SK-N-SH (cell line): ENCODE measurements around the gene ZNF532. TPM values are rescaled to one million over a fixed set of nuclear protein-coding genes. Genes with fewer than 3 reads are reported as not detected.
A peak's percentile ranks its signal among the peaks of the same experiment; 100 is the strongest.

Experiments
- CTCF ChIA-PET: fragments of 300-600, 350-600 bp; formaldehyde crosslinking; extraction: SDS; loops from one replicate; lab custom pipeline; 2021; lab: Yijun Ruan, JAX
- POLR2A ChIA-PET: fragments of 350-600 bp; sonication (Branson Sonifier 250); formaldehyde crosslinking; extraction: SDS; loops from one replicate; lab custom pipeline; 2020; ENCODE audit warnings: antibody characterized with exemption, inconsistent platforms; lab: Yijun Ruan, JAX
- DNase-seq: peaks from one replicate; pipeline ENCODE4 v3.0.0; 2012
- H2AFZ ChIP-seq: fragments of 200-600 bp; sonication (generic); 2 replicates; pipeline ENCODE4 v1.8.1; 2016; ENCODE audit warnings: antibody characterized with exemption, mild to moderate bottlenecking, low read depth
- H3F3A ChIP-seq: fragments of 200-600 bp; sonication (generic); replicated peaks from 2 replicates; pipeline ENCODE3; 2016; ENCODE audit warnings: antibody characterized with exemption, mild to moderate bottlenecking; ENCODE audit not compliant: insufficient read depth
- H3K27ac ChIP-seq, 2 experiments: fragments of 200-500 bp in 1 of 2; fragments of 200-600 bp in 1 of 2; sonication (Bioruptor generic) in 1 of 2; sonication (generic), shearing (Covaris generic) in 1 of 2; 2 replicates each; pipeline versions ENCODE4 v1.5.1 to v1.6.1; 2014 to 2016; ENCODE audit warnings: low read depth in 2 of 2, inconsistent platforms in 1 of 2, low read length in 1 of 2, mild to moderate bottlenecking in 1 of 2, mixed read lengths in 1 of 2
- H3K27me3 ChIP-seq: fragments of 200-600 bp; sonication (generic), shearing (Covaris generic); 2 replicates; pipeline ENCODE4 v1.6.1; 2016; ENCODE audit warnings: mixed run types; ENCODE audit not compliant: insufficient read depth
- H3K36me3 ChIP-seq, 2 experiments: fragments of 200-500 bp in 1 of 2; fragments of 200-600 bp in 1 of 2; sonication (Bioruptor generic) in 1 of 2; sonication (generic) in 1 of 2; replicated peaks in 1 of 2; 2 replicates each; pipeline versions ENCODE3 to v1.5.1; 2014 to 2016; ENCODE audit warnings: low read length in 1 of 2, mild to moderate bottlenecking in 1 of 2; ENCODE audit not compliant: insufficient read depth in 2 of 2, control insufficient read depth in 1 of 2
- H3K4me1 ChIP-seq, 2 experiments: fragments of 200-500 bp in 1 of 2; fragments of 200-600 bp in 1 of 2; sonication (Bioruptor generic) in 1 of 2; sonication (generic), shearing (Covaris generic) in 1 of 2; 2 replicates each; pipeline versions ENCODE4 v1.5.1 to v1.6.1; 2014 to 2016; ENCODE audit warnings: low read depth in 1 of 2, low read length in 1 of 2, mixed run types in 1 of 2; ENCODE audit not compliant: insufficient read depth in 2 of 2, control insufficient read depth in 1 of 2
- H3K4me2 ChIP-seq: fragments of 200-600 bp; sonication (generic), shearing (Covaris generic); 2 replicates; pipeline ENCODE4 v1.6.1; 2017; ENCODE audit warnings: mixed run types
- H3K4me3 ChIP-seq, 2 experiments: fragments of 200-500 bp in 1 of 2; fragments of 200-600 bp in 1 of 2; sonication (Bioruptor generic) in 1 of 2; sonication (generic), shearing (Covaris generic) in 1 of 2; 2 replicates each; pipeline versions ENCODE4 v1.5.1 to v1.8.1; 2014 to 2016; ENCODE audit warnings: low read depth in 2 of 2, inconsistent platforms in 1 of 2, low read length in 1 of 2, mild to moderate bottlenecking in 1 of 2, mixed read lengths in 1 of 2, moderate library complexity in 1 of 2
- H3K79me2 ChIP-seq: fragments of 200-600 bp; sonication (generic); 2 replicates; pipeline ENCODE4 v1.8.1; 2017; ENCODE audit warnings: mild to moderate bottlenecking; ENCODE audit not compliant: insufficient read depth
- H3K9ac ChIP-seq: fragments of 200-600 bp; sonication (generic); 2 replicates; pipeline ENCODE4 v1.6.1; 2017; ENCODE audit warnings: mixed run types
- H3K9me2 ChIP-seq: fragments of 200-600 bp; sonication (generic); 2 replicates; pipeline ENCODE4 v1.6.1; 2017; ENCODE audit warnings: mixed run types
- H3K9me3 ChIP-seq: fragments of 200-600 bp; sonication (generic); 2 replicates; pipeline ENCODE4 v1.6.1; 2017; ENCODE audit warnings: mixed run types, mild to moderate bottlenecking, moderate library complexity
- H4K20me1 ChIP-seq: fragments of 200-600 bp; sonication (generic); 2 replicates; pipeline ENCODE4 v1.6.1; 2017; ENCODE audit warnings: mild to moderate bottlenecking, mixed run types; ENCODE audit not compliant: insufficient read depth
- CHD2 ChIP-seq: fragments of 150-350 bp; IDR thresholded peaks from 2 replicates; pipeline ENCODE4 v1.6.1; 2018; ENCODE audit warnings: low read length; ENCODE audit not compliant: partially characterized antibody
- CTCF ChIP-seq: fragments of 200-600 bp; sonication (generic); IDR thresholded peaks from 2 replicates; pipeline ENCODE4 v1.6.1; 2017; ENCODE audit warnings: antibody characterized with exemption, mild to moderate bottlenecking, moderate library complexity
- FOSL2 ChIP-seq: IDR thresholded peaks from 2 replicates; pipeline ENCODE4 v1.4.0; 2012; ENCODE audit warnings: low read depth, mild to moderate bottlenecking, moderate library complexity, borderline replicate concordance
- FOXJ3 ChIP-seq: sonication (generic); formaldehyde crosslinking; IDR thresholded peaks from 2 replicates; pipeline ENCODE4 v1.5.1; 2020; ENCODE audit warnings: mild to moderate bottlenecking, missing genetic modification reagents
- FOXM1 ChIP-seq: IDR thresholded peaks from 2 replicates; pipeline ENCODE4 v1.4.0; 2012; ENCODE audit warnings: low read depth, mild to moderate bottlenecking
- IRF3 ChIP-seq: fragments of 150-350 bp; IDR thresholded peaks from 2 replicates; pipeline ENCODE4 v1.6.1; 2016; ENCODE audit warnings: mild to moderate bottlenecking, low read depth, low read length
- MAX ChIP-seq: IDR thresholded peaks from 2 replicates; pipeline ENCODE4 v1.4.0; 2012; ENCODE audit warnings: low read depth
- NFIC ChIP-seq: IDR thresholded peaks from 2 replicates; pipeline ENCODE4 v1.4.0; 2012; ENCODE audit warnings: borderline replicate concordance
- NRF1 ChIP-seq: IDR thresholded peaks from 2 replicates; pipeline ENCODE4 v1.6.1; 2012; ENCODE audit warnings: low read depth, mild to moderate bottlenecking, low read length
- PBX3 ChIP-seq: IDR thresholded peaks from 2 replicates; pipeline ENCODE4; 2012
- POLR2AphosphoS5 ChIP-seq: IDR thresholded peaks from 2 replicates; pipeline ENCODE4 v1.6.1; 2012; ENCODE audit warnings: low read depth, low read length
- RFX5 ChIP-seq: IDR thresholded peaks from 2 replicates; pipeline ENCODE4 v1.6.1; 2012; ENCODE audit warnings: mild to moderate bottlenecking, improper control_type of control experiment, low read length
- RXRA ChIP-seq: IDR thresholded peaks from 2 replicates; pipeline ENCODE4 v1.4.0; 2012; ENCODE audit warnings: low read depth, mild to moderate bottlenecking, borderline replicate concordance
- SIN3A ChIP-seq: IDR thresholded peaks from 2 replicates; pipeline ENCODE4 v1.6.1; 2012; ENCODE audit warnings: low read depth, mild to moderate bottlenecking, low read length, moderate library complexity, borderline replicate concordance
- SMC3 ChIP-seq: IDR thresholded peaks from 2 replicates; pipeline ENCODE4 v1.6.1; 2012; ENCODE audit warnings: low read depth, low read length, improper control_type of control experiment
- TCF12 ChIP-seq: IDR thresholded peaks from 2 replicates; pipeline ENCODE4 v1.4.0; 2012
- TEAD4 ChIP-seq: IDR thresholded peaks from 2 replicates; pipeline ENCODE4 v1.4.0; 2012; ENCODE audit warnings: mild to moderate bottlenecking, borderline replicate concordance; ENCODE audit not compliant: insufficient read depth
- USF2 ChIP-seq: fragments of 150-350 bp; IDR thresholded peaks from 2 replicates; pipeline ENCODE4 v1.6.1; 2017; ENCODE audit warnings: antibody characterized with exemption, low read length, low read depth, borderline replicate concordance
- YY1 ChIP-seq: IDR thresholded peaks from 2 replicates; pipeline ENCODE4 v1.4.0; 2012; ENCODE audit warnings: low read depth, mild to moderate bottlenecking
- WGBS: methylation state at CpG from one replicate; pipeline ENCODE4 v1.1.6; 2017; ENCODE audit warnings: low lambda C conversion rate; 5-methylcytosine and 5-hydroxymethylcytosine counted together
- polyA plus RNA-seq, 3 experiments: library from polyadenylated mRNA; depleted of rRNA; stranded (reverse); fragments of >200 nt; gene quantifications; 2 replicates each; pipeline ENCODE4 v1.2.3, GENCODE V29; 2012

Gene ZNF532
- polyA plus RNA-seq, 1 of the 3 experiments (the other 2 are of a cell fraction), result 34.7 TPM

- Histone ChIP-seq H2AFZ (no peak overlapping the region), H3K36me3 (peaks cover 10 to 26% of the 10 kb centered on the region in 2 experiments), H3K4me2 (no peak overlapping the region), H4K20me1 (no peaks in the 10 kb centered on the region), H3F3A (no peaks in the 10 kb centered on the region), H3K9me2 (no peaks in the 10 kb centered on the region), H3K79me2 (no peaks in the 10 kb centered on the region), H3K9ac (no peak overlapping the region), H3K27me3 (no peaks in the 10 kb centered on the region), H3K9me3 (no peaks in the 10 kb centered on the region), H3K27ac (peak overlapping the region in 1 of 2 experiments; percentile 25; a peak in 1 of 4 replicates)
- CTCF ChIA-PET, result no interaction called here
- POLR2A ChIA-PET, result no interaction called here
- no peak for DNase-seq
- TF ChIP-seq SIN3A (no peak), FOXJ3 (CRISPR knock-in tag) (no peak), MAX (no peak), NFIC (no peak), TEAD4 (no peak)
- TF ChIP-seq, all 33 proteins: peak for 0
- Histone ChIP-seq H3K4me3 (no peak overlapping the region), H3K4me1 (peaks cover 0 to 26% of the 10 kb centered on the region in 2 experiments; a peak in 1 of 4 replicates)
- 84% methylated on average over 7 of the region's 7 CpGs for WGBS
Observed at GRCh38 chr18:58947136-58947732, 82.6 kb downstream of the ZNF532 start.

- Histone ChIP-seq H3K27ac (no peak overlapping the region), H3K9me3 (no peaks in the 10 kb centered on the region), H4K20me1 (no peaks in the 10 kb centered on the region), H3K4me1 (peaks cover 8 to 21% of the 10 kb centered on the region in 2 experiments; a peak in 3 of 4 replicates), H2AFZ (no peak overlapping the region), H3K4me2 (no peak overlapping the region), H3F3A (no peaks in the 10 kb centered on the region), H3K27me3 (no peaks in the 10 kb centered on the region), H3K36me3 (peaks cover 13 to 24% of the 10 kb centered on the region in 2 experiments), H3K4me3 (no peak overlapping the region), H3K9ac (no peak overlapping the region), H3K79me2 (no peaks in the 10 kb centered on the region), H3K9me2 (no peaks in the 10 kb centered on the region)
- no peak for DNase-seq
- WGBS, result 96% methylated on average over 1 of the region's 1 CpG
- no peak for TF ChIP-seq IRF3
- no peak for TF ChIP-seq MAX
- TF ChIP-seq RFX5, result no peak
- TF ChIP-seq FOXJ3 (CRISPR knock-in tag), result no peak
- no peak for TF ChIP-seq NFIC
- no peak for TF ChIP-seq NRF1
- TF ChIP-seq TEAD4, result no peak
- no peak for TF ChIP-seq RXRA
- no peak for TF ChIP-seq FOSL2
- no peak for TF ChIP-seq POLR2AphosphoS5
- no peak for TF ChIP-seq CHD2
- no peak for TF ChIP-seq YY1
- no peak for TF ChIP-seq SIN3A
- TF ChIP-seq PBX3, result no peak
- no peak for TF ChIP-seq CTCF
- TF ChIP-seq USF2, result no peak
- no peak for TF ChIP-seq SMC3
- no peak for TF ChIP-seq FOXM1
- TF ChIP-seq TCF12, result no peak
- ChIA-PET CTCF (interaction anchor here (1.1 to 1.4 kb wide), 2 partner anchors 121 to 167 kb away, joined by 3 read pairs; no protein-coding TSS in a partner anchor), POLR2A (no interaction called here)
Observed at GRCh38 chr18:58949031-58949430, 84.4 kb downstream of the ZNF532 start.
